Testis (tissue), 2 donors: Measurements from ENCODE around the gene SORCS3.

Source experiments
- POLR2A ChIP-seq: fragments of 450-650 bp; IDR thresholded peaks from one replicate; pipeline ENCODE4 v1.6.1; 2017; ENCODE audit warnings: antibody characterized with exemption, mild to moderate bottlenecking, moderate library complexity
- TF ChIP-seq, protein P1 (sequence below), 3 experiments: fragments of 450-650 bp in 2 of 3; fragments of 200-600 bp in 1 of 3; sonication (generic) in 1 of 3; IDR thresholded peaks; one replicate each; pipeline ENCODE4 v1.5.1; 2016 to 2019; ENCODE audit warnings: antibody characterized with exemption in 3 of 3, mild to moderate bottlenecking in 2 of 3, moderate library complexity in 1 of 3

DNA sequence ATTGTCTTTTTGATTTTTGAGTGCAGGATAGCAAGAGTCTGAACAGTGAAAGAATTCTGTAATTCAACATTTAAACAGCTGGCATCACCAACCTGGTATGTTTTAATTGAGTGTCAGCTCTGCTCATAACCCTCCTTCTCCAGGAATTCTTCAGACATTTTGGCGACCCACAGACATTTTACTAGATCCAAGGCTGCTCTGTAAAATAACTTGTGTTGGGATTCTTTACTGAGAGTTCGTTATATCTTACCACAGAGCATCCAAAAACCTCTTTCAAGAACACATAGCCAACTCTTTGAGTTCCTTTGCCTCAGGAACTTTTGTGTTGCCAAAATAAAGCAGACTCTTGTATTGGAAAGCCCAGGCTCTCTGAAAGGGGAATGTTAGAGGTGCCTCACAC, 27.7 kb upstream of the SORCS3 start:
- TF ChIP-seq, protein P1, sequence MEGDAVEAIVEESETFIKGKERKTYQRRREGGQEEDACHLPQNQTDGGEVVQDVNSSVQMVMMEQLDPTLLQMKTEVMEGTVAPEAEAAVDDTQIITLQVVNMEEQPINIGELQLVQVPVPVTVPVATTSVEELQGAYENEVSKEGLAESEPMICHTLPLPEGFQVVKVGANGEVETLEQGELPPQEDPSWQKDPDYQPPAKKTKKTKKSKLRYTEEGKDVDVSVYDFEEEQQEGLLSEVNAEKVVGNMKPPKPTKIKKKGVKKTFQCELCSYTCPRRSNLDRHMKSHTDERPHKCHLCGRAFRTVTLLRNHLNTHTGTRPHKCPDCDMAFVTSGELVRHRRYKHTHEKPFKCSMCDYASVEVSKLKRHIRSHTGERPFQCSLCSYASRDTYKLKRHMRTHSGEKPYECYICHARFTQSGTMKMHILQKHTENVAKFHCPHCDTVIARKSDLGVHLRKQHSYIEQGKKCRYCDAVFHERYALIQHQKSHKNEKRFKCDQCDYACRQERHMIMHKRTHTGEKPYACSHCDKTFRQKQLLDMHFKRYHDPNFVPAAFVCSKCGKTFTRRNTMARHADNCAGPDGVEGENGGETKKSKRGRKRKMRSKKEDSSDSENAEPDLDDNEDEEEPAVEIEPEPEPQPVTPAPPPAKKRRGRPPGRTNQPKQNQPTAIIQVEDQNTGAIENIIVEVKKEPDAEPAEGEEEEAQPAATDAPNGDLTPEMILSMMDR (IDR thresholded peaks at IDR 0.05): no peak
- TF ChIP-seq POLR2A: no peak
